ENCODE measurements around the gene PADI1.

PADI1 gene

GRCh38 chr1:17192394-17193221 is 12.3 kb upstream of the PADI1 start:
- Histone ChIP-seq H3K4me3 (ENCODE audit: low read depth, low read length) (no peak overlapping the region), H3K27ac (ENCODE audit: low read depth, low read length) (no peak overlapping the region), H3K36me3 (ENCODE audit: control insufficient read depth, insufficient read depth, low read length) (no peaks in the 10 kb centered on the region), H3K4me1 (ENCODE audit: control insufficient read depth, insufficient read depth, low read length) (no peaks in the 10 kb centered on the region), H3K9me3 (ENCODE audit: control insufficient read depth, insufficient read depth, low read length) (no peaks in the 10 kb centered on the region), H3K9ac (ENCODE audit: low read depth, low read length) (no peak overlapping the region), H3K27me3 (ENCODE audit: control insufficient read depth, insufficient read depth, low read length) (no peaks in the 10 kb centered on the region)

- H3K27ac ChIP-seq (ENCODE audit: low read depth, low read length) = no peak overlapping the region
- no peaks in the 10 kb centered on the region for H3K9me3 ChIP-seq (ENCODE audit: control insufficient read depth, insufficient read depth, low read length)
- no peaks in the 10 kb centered on the region for H3K36me3 ChIP-seq (ENCODE audit: control insufficient read depth, insufficient read depth, low read length)
- H3K9ac ChIP-seq (ENCODE audit: low read depth, low read length) = no peak overlapping the region
- no peaks in the 10 kb centered on the region for H3K27me3 ChIP-seq (ENCODE audit: control insufficient read depth, insufficient read depth, low read length)
- H3K4me3 ChIP-seq (ENCODE audit: low read depth, low read length) = no peak overlapping the region
- no peaks in the 10 kb centered on the region for H3K4me1 ChIP-seq (ENCODE audit: control insufficient read depth, insufficient read depth, low read length)
Observed at GRCh38 chr1:17193222-17194132, 11.5 kb upstream of the PADI1 start.

- no peak overlapping the region for H3K9ac ChIP-seq (ENCODE audit: low read depth, low read length)
Observed at GRCh38 chr1:17194133-17194475, 10.8 kb upstream of the PADI1 start.

GRCh38 chr1:17194615-17195528 is 10.1 kb upstream of the PADI1 start:
- Histone ChIP-seq H3K4me1 (ENCODE audit: control insufficient read depth, insufficient read depth, low read length) (no peaks in the 10 kb centered on the region), H3K4me3 (ENCODE audit: low read depth, low read length) (no peak overlapping the region), H3K27me3 (ENCODE audit: control insufficient read depth, insufficient read depth, low read length) (no peaks in the 10 kb centered on the region), H3K36me3 (ENCODE audit: control insufficient read depth, insufficient read depth, low read length) (no peaks in the 10 kb centered on the region), H3K9me3 (ENCODE audit: control insufficient read depth, insufficient read depth, low read length) (no peaks in the 10 kb centered on the region), H3K9ac (ENCODE audit: low read depth, low read length) (no peak overlapping the region), H3K27ac (ENCODE audit: low read depth, low read length) (no peak overlapping the region)

More at GRCh38 chr1:17194133-17194475, 10.8 kb upstream of the PADI1 start:
- no peak overlapping the region for H3K27ac ChIP-seq (ENCODE audit: low read depth, low read length)
- no peaks in the 10 kb centered on the region for H3K9me3 ChIP-seq (ENCODE audit: control insufficient read depth, insufficient read depth, low read length)
- no peak overlapping the region for H3K4me3 ChIP-seq (ENCODE audit: low read depth, low read length)
- H3K4me1 ChIP-seq (ENCODE audit: control insufficient read depth, insufficient read depth, low read length) = no peaks in the 10 kb centered on the region
- no peaks in the 10 kb centered on the region for H3K36me3 ChIP-seq (ENCODE audit: control insufficient read depth, insufficient read depth, low read length)
- H3K27me3 ChIP-seq (ENCODE audit: control insufficient read depth, insufficient read depth, low read length) = no peaks in the 10 kb centered on the region

GRCh38 chr1:17195731-17196130 is 9.2 kb upstream of the PADI1 start:
- H3K36me3 ChIP-seq (ENCODE audit: control insufficient read depth, insufficient read depth, low read length) = no peaks in the 10 kb centered on the region
- no peak overlapping the region for H3K4me3 ChIP-seq (ENCODE audit: low read depth, low read length)
- no peaks in the 10 kb centered on the region for H3K4me1 ChIP-seq (ENCODE audit: control insufficient read depth, insufficient read depth, low read length)
- no peaks in the 10 kb centered on the region for H3K27me3 ChIP-seq (ENCODE audit: control insufficient read depth, insufficient read depth, low read length)
- H3K9me3 ChIP-seq (ENCODE audit: control insufficient read depth, insufficient read depth, low read length) = no peaks in the 10 kb centered on the region
- no peak overlapping the region for H3K27ac ChIP-seq (ENCODE audit: low read depth, low read length)
- no peak overlapping the region for H3K9ac ChIP-seq (ENCODE audit: low read depth, low read length)

- no peak overlapping the region for H3K27ac ChIP-seq (ENCODE audit: low read depth, low read length)
- H3K4me3 ChIP-seq (ENCODE audit: low read depth, low read length) = no peak overlapping the region
- no peaks in the 10 kb centered on the region for H3K27me3 ChIP-seq (ENCODE audit: control insufficient read depth, insufficient read depth, low read length)
- H3K4me1 ChIP-seq (ENCODE audit: control insufficient read depth, insufficient read depth, low read length) = no peaks in the 10 kb centered on the region
- no peaks in the 10 kb centered on the region for H3K36me3 ChIP-seq (ENCODE audit: control insufficient read depth, insufficient read depth, low read length)
- H3K9ac ChIP-seq (ENCODE audit: low read depth, low read length) = no peak overlapping the region
- no peaks in the 10 kb centered on the region for H3K9me3 ChIP-seq (ENCODE audit: control insufficient read depth, insufficient read depth, low read length)
Observed at GRCh38 chr1:17196496-17197185, 8.3 kb upstream of the PADI1 start.

- Histone ChIP-seq H3K9me3 (ENCODE audit: control insufficient read depth, insufficient read depth, low read length) (no peaks in the 10 kb centered on the region), H3K36me3 (ENCODE audit: control insufficient read depth, insufficient read depth, low read length) (no peaks in the 10 kb centered on the region), H3K27me3 (ENCODE audit: control insufficient read depth, insufficient read depth, low read length) (no peaks in the 10 kb centered on the region), H3K27ac (ENCODE audit: low read depth, low read length) (no peak overlapping the region), H3K9ac (ENCODE audit: low read depth, low read length) (no peak overlapping the region), H3K4me3 (ENCODE audit: low read depth, low read length) (no peak overlapping the region), H3K4me1 (ENCODE audit: control insufficient read depth, insufficient read depth, low read length) (no peaks in the 10 kb centered on the region)
Observed at GRCh38 chr1:17197696-17198095, 7.2 kb upstream of the PADI1 start.

GRCh38 chr1:17198476-17199258 is 6.3 kb upstream of the PADI1 start:
- Histone ChIP-seq H3K27ac (ENCODE audit: low read depth, low read length) (no peak overlapping the region), H3K9ac (ENCODE audit: low read depth, low read length) (no peak overlapping the region), H3K4me3 (ENCODE audit: low read depth, low read length) (no peak overlapping the region), H3K4me1 (ENCODE audit: control insufficient read depth, insufficient read depth, low read length) (no peaks in the 10 kb centered on the region), H3K9me3 (ENCODE audit: control insufficient read depth, insufficient read depth, low read length) (no peaks in the 10 kb centered on the region), H3K27me3 (ENCODE audit: control insufficient read depth, insufficient read depth, low read length) (no peaks in the 10 kb centered on the region), H3K36me3 (ENCODE audit: control insufficient read depth, insufficient read depth, low read length) (no peaks in the 10 kb centered on the region)

- no peaks in the 10 kb centered on the region for H3K27me3 ChIP-seq (ENCODE audit: control insufficient read depth, insufficient read depth, low read length)
- H3K27ac ChIP-seq (ENCODE audit: low read depth, low read length) = no peak overlapping the region
- no peaks in the 10 kb centered on the region for H3K36me3 ChIP-seq (ENCODE audit: control insufficient read depth, insufficient read depth, low read length)
- no peaks in the 10 kb centered on the region for H3K9me3 ChIP-seq (ENCODE audit: control insufficient read depth, insufficient read depth, low read length)
- H3K4me1 ChIP-seq (ENCODE audit: control insufficient read depth, insufficient read depth, low read length) = no peaks in the 10 kb centered on the region
- H3K9ac ChIP-seq (ENCODE audit: low read depth, low read length) = no peak overlapping the region
- no peak overlapping the region for H3K4me3 ChIP-seq (ENCODE audit: low read depth, low read length)
Observed at GRCh38 chr1:17199267-17200044, 5.5 kb upstream of the PADI1 start.
